K562 (cell line): ENCODE measurements around the gene GPAT3. TPM values are rescaled to one million over a fixed set of nuclear protein-coding genes. Genes with fewer than 3 reads are reported as not detected.

Experiments
- BDP1 ChIP-seq: IDR thresholded peaks from 3 replicates; pipeline ENCODE4 v1.6.1; 2011; ENCODE audit not compliant: insufficient read length, insufficient read depth
- BRF1 ChIP-seq: IDR thresholded peaks from 3 replicates; pipeline ENCODE4 v1.6.1; 2011; ENCODE audit warnings: borderline replicate concordance, mild to moderate bottlenecking; ENCODE audit not compliant: insufficient read length; ENCODE audit errors: extremely low read depth
- CBX8 ChIP-seq: fragments of 200-600 bp; sonication (generic); IDR thresholded peaks from 2 replicates; pipeline ENCODE4 v1.6.1; 2012; ENCODE audit warnings: borderline replicate concordance, mixed run types, low read depth, mild to moderate bottlenecking, moderate library complexity, mixed read lengths, low read length, control low read depth, inconsistent platforms; ENCODE audit not compliant: poor library complexity, severe bottlenecking; ENCODE audit errors: extremely low read depth
- CEBPB ChIP-seq: fragments of 450-650 bp; IDR thresholded peaks from 2 replicates; pipeline ENCODE4 v1.6.1; 2016; ENCODE audit warnings: missing genetic modification characterization, missing compliant biosample characterization
- ILK ChIP-seq: fragments of 450-650 bp; IDR thresholded peaks from 2 replicates; pipeline ENCODE4 v1.6.1; 2016; ENCODE audit warnings: missing genetic modification characterization, low read depth, mild to moderate bottlenecking, missing compliant biosample characterization, moderate library complexity, borderline replicate concordance
- IRF2 ChIP-seq: sonication (generic); formaldehyde crosslinking; IDR thresholded peaks from 2 replicates; pipeline ENCODE4 v1.8.1; 2022; ENCODE audit warnings: mild to moderate bottlenecking, missing genetic modification reagents
- MYC ChIP-seq, 2 experiments: fragments of 250-450 bp in 1 of 2; sonication (Bioruptor Pico) in 1 of 2; IDR thresholded peaks; 2 replicates each; pipeline versions ENCODE4 v1.5.1 to v1.6.1; 2012 to 2021; ENCODE audit warnings: low read depth in 2 of 2, borderline replicate concordance in 1 of 2, improper control_type of control experiment in 1 of 2, low read length in 1 of 2, mild to moderate bottlenecking in 1 of 2, moderate library complexity in 1 of 2
- NONO ChIP-seq, 2 experiments: fragments of 200-400 bp in 1 of 2; fragments of 450-650 bp in 1 of 2; formaldehyde crosslinking in 1 of 2; IDR thresholded peaks; 2 replicates each; pipeline ENCODE4 v1.6.1; 2017; ENCODE audit warnings: low read depth in 2 of 2, mild to moderate bottlenecking in 2 of 2, moderate library complexity in 2 of 2, low read length in 1 of 2
- RCOR1 ChIP-seq, 2 experiments: IDR thresholded peaks; 2 replicates each; pipeline ENCODE4 v1.6.1; 2012; ENCODE audit warnings: low read depth in 2 of 2, low read length in 2 of 2, borderline replicate concordance in 1 of 2, improper control_type of control experiment in 1 of 2
- RUNX1 ChIP-seq: sonication (generic); IDR thresholded peaks from 2 replicates; pipeline ENCODE4 v1.6.1; 2016; ENCODE audit warnings: antibody characterized with exemption, low read depth
- SRSF1 ChIP-seq: fragments of 200-400 bp; formaldehyde crosslinking; IDR thresholded peaks from 2 replicates; pipeline ENCODE4 v1.6.1; 2017; ENCODE audit warnings: mild to moderate bottlenecking, low read depth, low read length, moderate library complexity
- SRSF9 ChIP-seq: fragments of 200-400 bp; formaldehyde crosslinking; IDR thresholded peaks from 2 replicates; pipeline ENCODE4 v1.6.1; 2017; ENCODE audit warnings: low read depth, low read length, borderline replicate concordance
- ZBED1 ChIP-seq: IDR thresholded peaks from 2 replicates; pipeline ENCODE4 v1.6.1; 2014
- ZC3H4 ChIP-seq: sonication (generic); formaldehyde crosslinking; IDR thresholded peaks from 2 replicates; pipeline ENCODE4 v1.9.0; 2021; ENCODE audit warnings: missing genetic modification reagents, borderline replicate concordance
- ZKSCAN1 ChIP-seq: fragments of 150-350 bp; IDR thresholded peaks from 2 replicates; pipeline ENCODE4 v1.6.1; 2016; ENCODE audit warnings: low read depth, low read length
- ZNF165 ChIP-seq: fragments of 250-450 bp; sonication (Bioruptor Pico); IDR thresholded peaks from 2 replicates; pipeline ENCODE4 v1.4.0; 2020; ENCODE audit warnings: borderline replicate concordance
- polyA plus RNA-seq, 8 experiments: library from polyadenylated mRNA; depleted of rRNA in 4 of 8; stranded (reverse) in 5 of 8; unstranded in 3 of 8; fragments of >200 nt; fragmentation: Nextera tagmentation in 2 of 8; fragmentation: Illumina TruSeq in 1 of 8; extraction: Ambion mirVana in 2 of 8; extraction: Trizol in 1 of 8; gene quantifications; 2 replicates each; pipeline versions ENCODE4 v1.2.1 to v1.2.3, GENCODE V29; 2011 to 2014; ENCODE audit warnings: inconsistent platforms in 1 of 8, missing spikeins in 1 of 8
- total RNA-seq, 7 experiments: library from RNA; depleted of rRNA in 6 of 7; stranded (reverse); fragments of >200 nt in 6 of 7; fragmentation: Illumina TruSeq in 2 of 7; extraction: Trizol in 2 of 7; gene quantifications; 2 replicates each; pipeline versions ENCODE4 v1.2.1 to v1.2.3, GENCODE V29; 2011 to 2021; ENCODE audit warnings: low replicate concordance in 1 of 7
- TF ChIP-seq, protein P1 (sequence below), 2 experiments: fragments of 450-650 bp; IDR thresholded peaks; 2 replicates each; pipeline ENCODE4 v1.6.1; 2016
- TF ChIP-seq, protein P2 (sequence below), 2 experiments: IDR thresholded peaks; 2 replicates each; pipeline ENCODE4 v1.6.1; 2011; ENCODE audit warnings: borderline replicate concordance in 1 of 2, control low read depth in 1 of 2, low read depth in 1 of 2, low read length in 1 of 2, mild to moderate bottlenecking in 1 of 2, mixed read lengths in 1 of 2, moderate library complexity in 1 of 2; ENCODE audit not compliant: insufficient read depth in 1 of 2, insufficient read length in 1 of 2, poor library complexity in 1 of 2, severe bottlenecking in 1 of 2; ENCODE audit errors: extremely low read depth in 1 of 2
- TF ChIP-seq, protein P3 (sequence below): fragments of 200-800 bp; sonication (Bioruptor generic); IDR thresholded peaks from 2 replicates; pipeline ENCODE4 v1.6.1; 2017; ENCODE audit warnings: missing genetic modification characterization, missing compliant biosample characterization
- TF ChIP-seq, protein P4 (sequence below): fragments of 450-650 bp; IDR thresholded peaks from 2 replicates; pipeline ENCODE4 v1.6.1; 2017; ENCODE audit warnings: mild to moderate bottlenecking, moderate library complexity

GPAT3 gene
- total and polyA plus RNA-seq, 9 of the 15 experiments (the other 6 are each of a cell fraction or from before 2014, with no cell fraction given): 4.1 to 16.1 (median 13.1) TPM

DNA sequence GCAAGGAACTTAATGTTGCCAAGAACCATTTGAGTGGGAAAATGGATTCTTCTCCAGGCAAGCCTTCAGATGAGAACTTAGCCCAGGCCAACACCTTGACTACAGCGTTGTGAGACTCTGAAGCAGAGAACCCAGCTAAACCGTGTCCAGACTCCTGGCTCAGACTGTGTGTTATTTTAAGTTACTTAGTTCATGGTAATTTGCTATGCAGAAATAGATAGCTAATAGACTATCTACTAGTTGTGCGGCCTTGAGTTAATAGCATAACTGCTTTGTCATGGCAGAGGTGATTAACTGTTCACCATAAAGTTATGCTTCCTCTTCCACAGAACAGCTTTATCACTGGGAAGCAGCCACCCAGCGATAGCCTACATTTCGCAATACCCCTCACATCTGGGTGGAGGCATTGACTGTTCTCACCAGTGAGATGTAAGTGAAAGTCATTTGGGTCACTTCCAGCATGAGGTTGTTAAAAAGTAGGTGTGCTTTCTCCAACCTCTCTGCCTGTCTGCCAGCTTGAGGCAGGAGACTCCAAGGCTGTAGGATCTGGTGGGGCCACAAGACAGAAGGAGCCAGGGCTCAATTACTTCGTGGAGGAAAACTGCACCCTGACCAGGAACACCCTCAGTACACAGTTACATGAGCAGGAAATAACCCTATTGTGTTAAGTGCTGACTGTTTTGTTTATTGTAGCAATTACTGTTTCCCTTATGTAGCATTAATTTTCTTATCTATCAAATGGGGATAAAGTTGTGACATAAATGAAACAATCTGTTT is 94.2 kb downstream of the GPAT3 start (continued):
- peak in 1 of 2 experiments; percentile 50; a peak in 1 of 4 replicates for TF ChIP-seq NONO (IDR thresholded peaks at IDR 0.05; ENCODE audit: low read depth in 2 of 2, low read length in 1 of 2)
- peak; percentile 100 for TF ChIP-seq CEBPB
- no peak for TF ChIP-seq SRSF1
- TF ChIP-seq RCOR1 (IDR thresholded peaks at IDR 0.05; ENCODE audit: borderline replicate concordance in 1 of 2, low read depth in 2 of 2, low read length in 2 of 2): peak; percentile 77 to 98; a peak in 3 of 4 replicates
- TF ChIP-seq BRF1: no peak
- TF ChIP-seq, protein P1, sequence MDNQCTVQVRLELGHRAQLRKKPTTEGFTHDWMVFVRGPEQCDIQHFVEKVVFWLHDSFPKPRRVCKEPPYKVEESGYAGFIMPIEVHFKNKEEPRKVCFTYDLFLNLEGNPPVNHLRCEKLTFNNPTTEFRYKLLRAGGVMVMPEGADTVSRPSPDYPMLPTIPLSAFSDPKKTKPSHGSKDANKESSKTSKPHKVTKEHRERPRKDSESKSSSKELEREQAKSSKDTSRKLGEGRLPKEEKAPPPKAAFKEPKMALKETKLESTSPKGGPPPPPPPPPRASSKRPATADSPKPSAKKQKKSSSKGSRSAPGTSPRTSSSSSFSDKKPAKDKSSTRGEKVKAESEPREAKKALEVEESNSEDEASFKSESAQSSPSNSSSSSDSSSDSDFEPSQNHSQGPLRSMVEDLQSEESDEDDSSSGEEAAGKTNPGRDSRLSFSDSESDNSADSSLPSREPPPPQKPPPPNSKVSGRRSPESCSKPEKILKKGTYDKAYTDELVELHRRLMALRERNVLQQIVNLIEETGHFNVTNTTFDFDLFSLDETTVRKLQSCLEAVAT (IDR thresholded peaks at IDR 0.05): peak in 1 of 2 experiments; percentile 62; a peak in 1 of 4 replicates
- peak; percentile 92; the same call in 1 of the 2 replicates for TF ChIP-seq ZBED1
- no peak for TF ChIP-seq ZC3H4 (CRISPR knock-in tag)
- TF ChIP-seq, protein P2, sequence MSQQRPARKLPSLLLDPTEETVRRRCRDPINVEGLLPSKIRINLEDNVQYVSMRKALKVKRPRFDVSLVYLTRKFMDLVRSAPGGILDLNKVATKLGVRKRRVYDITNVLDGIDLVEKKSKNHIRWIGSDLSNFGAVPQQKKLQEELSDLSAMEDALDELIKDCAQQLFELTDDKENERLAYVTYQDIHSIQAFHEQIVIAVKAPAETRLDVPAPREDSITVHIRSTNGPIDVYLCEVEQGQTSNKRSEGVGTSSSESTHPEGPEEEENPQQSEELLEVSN (IDR thresholded peaks at IDR 0.05; ENCODE audit: borderline replicate concordance in 1 of 2, extremely low read depth in 1 of 2, insufficient read depth in 1 of 2, insufficient read length in 1 of 2, low read depth in 1 of 2, low read length in 1 of 2, poor library complexity in 1 of 2, severe bottlenecking in 1 of 2): peak in 1 of 2 experiments; percentile 53
- TF ChIP-seq IRF2 (CRISPR knock-in tag): no peak
- TF ChIP-seq ZNF165 (CRISPR knock-in tag): no peak
- TF ChIP-seq ILK (tag): no peak
- TF ChIP-seq ZKSCAN1: peak; percentile 68; the same call in 1 of the 2 replicates
- TF ChIP-seq RUNX1: peak; percentile 92
- no peak for TF ChIP-seq CBX8
- TF ChIP-seq, protein P3, sequence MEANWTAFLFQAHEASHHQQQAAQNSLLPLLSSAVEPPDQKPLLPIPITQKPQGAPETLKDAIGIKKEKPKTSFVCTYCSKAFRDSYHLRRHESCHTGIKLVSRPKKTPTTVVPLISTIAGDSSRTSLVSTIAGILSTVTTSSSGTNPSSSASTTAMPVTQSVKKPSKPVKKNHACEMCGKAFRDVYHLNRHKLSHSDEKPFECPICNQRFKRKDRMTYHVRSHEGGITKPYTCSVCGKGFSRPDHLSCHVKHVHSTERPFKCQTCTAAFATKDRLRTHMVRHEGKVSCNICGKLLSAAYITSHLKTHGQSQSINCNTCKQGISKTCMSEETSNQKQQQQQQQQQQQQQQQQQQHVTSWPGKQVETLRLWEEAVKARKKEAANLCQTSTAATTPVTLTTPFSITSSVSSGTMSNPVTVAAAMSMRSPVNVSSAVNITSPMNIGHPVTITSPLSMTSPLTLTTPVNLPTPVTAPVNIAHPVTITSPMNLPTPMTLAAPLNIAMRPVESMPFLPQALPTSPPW: peak; percentile 64
- TF ChIP-seq, protein P4, sequence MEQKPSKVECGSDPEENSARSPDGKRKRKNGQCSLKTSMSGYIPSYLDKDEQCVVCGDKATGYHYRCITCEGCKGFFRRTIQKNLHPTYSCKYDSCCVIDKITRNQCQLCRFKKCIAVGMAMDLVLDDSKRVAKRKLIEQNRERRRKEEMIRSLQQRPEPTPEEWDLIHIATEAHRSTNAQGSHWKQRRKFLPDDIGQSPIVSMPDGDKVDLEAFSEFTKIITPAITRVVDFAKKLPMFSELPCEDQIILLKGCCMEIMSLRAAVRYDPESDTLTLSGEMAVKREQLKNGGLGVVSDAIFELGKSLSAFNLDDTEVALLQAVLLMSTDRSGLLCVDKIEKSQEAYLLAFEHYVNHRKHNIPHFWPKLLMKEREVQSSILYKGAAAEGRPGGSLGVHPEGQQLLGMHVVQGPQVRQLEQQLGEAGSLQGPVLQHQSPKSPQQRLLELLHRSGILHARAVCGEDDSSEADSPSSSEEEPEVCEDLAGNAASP: no peak
- TF ChIP-seq BDP1: no peak
- peak; percentile 85 for TF ChIP-seq MYC (IDR thresholded peaks at IDR 0.05; ENCODE audit: low read depth, low read length)
- no peak for TF ChIP-seq MYC (CRISPR knock-in tag; IDR thresholded peaks at IDR 0.05; ENCODE audit: borderline replicate concordance, low read depth)
- TF ChIP-seq SRSF9: no peak
